Body of pancreas (tissue), 4 donors: ENCODE measurements around the gene FGF21. TPM values are rescaled to one million over a fixed set of nuclear protein-coding genes. Genes with fewer than 3 reads are reported as not detected.
A peak's percentile ranks its signal among the peaks of the same experiment; 100 is the strongest.

ENCODE experiments used
- ATAC-seq: fragments of 150-250 bp; one replicate; pipeline ENCODE4 v1.9.1; 2016
- DNase-seq, 4 donors: peaks; one replicate each; pipeline ENCODE4 v3.0.0-alpha.2; 2019
- H3K27ac ChIP-seq, 4 donors: fragments of 200-600 bp; sonication (generic); 1 replicate in 3 of 4; 2 replicates in 1 of 4; pipeline versions ENCODE4 v1.5.1 to v1.6.1; 2016 to 2019; ENCODE audit warnings: mild to moderate bottlenecking in 1 of 4, mixed read lengths in 1 of 4, moderate library complexity in 1 of 4
- H3K27me3 ChIP-seq, 2 donors: fragments of 200-600 bp; sonication (generic); one replicate each; pipeline ENCODE4 v1.6.0; 2016; ENCODE audit warnings: mild to moderate bottlenecking in 1 of 2
- H3K36me3 ChIP-seq, 2 donors: fragments of 200-600 bp; sonication (generic); replicated peaks in 1 of 2; 2 replicates each; pipeline ENCODE4 v1.5.1; 2016; ENCODE audit warnings: low read depth in 2 of 2; ENCODE audit not compliant: insufficient read depth in 1 of 2
- H3K4me1 ChIP-seq: fragments of 200-600 bp; sonication (generic); one replicate; pipeline ENCODE4 v1.6.0; 2016
- H3K4me3 ChIP-seq, 2 donors: fragments of 200-600 bp; sonication (generic); 1 replicate in 1 of 2; 2 replicates in 1 of 2; pipeline ENCODE4 v1.5.1; 2016 to 2019
- H3K9me3 ChIP-seq, 3 donors: fragments of 200-600 bp; sonication (generic); 1 replicate in 2 of 3; 2 replicates in 1 of 3; pipeline ENCODE4 v1.5.1; 2016
- CTCF ChIP-seq, 7 experiments: fragments of 450-650 bp in 4 of 7; fragments of 200-600 bp in 3 of 7; sonication (generic) in 3 of 7; IDR thresholded peaks; one replicate each; pipeline ENCODE4 v1.5.1; 2016 to 2019; ENCODE audit warnings: antibody characterized with exemption in 7 of 7
- POLR2A ChIP-seq, 3 donors: fragments of 450-650 bp; IDR thresholded peaks; one replicate each; pipeline ENCODE4 v1.6.1; 2016; ENCODE audit warnings: antibody characterized with exemption in 3 of 3, mild to moderate bottlenecking in 2 of 3
- WGBS, 2 donors: methylation state at CpG; one replicate each; pipeline ENCODE4 v1.1.5; 2017; 5-methylcytosine and 5-hydroxymethylcytosine counted together
- intact Hi-C: fragments of 100-400 bp; cut with DNase I; formaldehyde crosslinking; loops from one replicate; pipeline ENCODE4 v1.15.1; 2023
- total RNA-seq, 2 donors: library from RNA; depleted of rRNA; stranded (reverse); fragments of >200 nt; gene quantifications; one replicate each; pipeline ENCODE4 v1.1.0, GENCODE V29; 2016

The FGF21 gene
- total RNA-seq, 2 donors from 2014 or later, result not detected

- H3K27ac ChIP-seq, result peak overlapping the region in 1 of 4 donors; percentile 44
- WGBS, 2 donors, result 64% methylated on average over 6 of the region's 6 CpGs; no CpG with 5 or more reads in 1 of the 2 donors
- H3K9me3 ChIP-seq, result no peaks in the 10 kb centered on the region
- no peak for DNase-seq
- no peak overlapping the region for H3K4me3 ChIP-seq
- intact Hi-C loops, result loop anchor here (5.0 kb wide), 1 partner anchor 33 kb away; no protein-coding TSS in a partner anchor
- H3K27me3 ChIP-seq, result no peaks in the 10 kb centered on the region
- H3K36me3 ChIP-seq, result peaks cover 0 to 2% of the 10 kb centered on the region in 2 donors
- ATAC-seq, result no peak
- TF ChIP-seq CTCF (IDR thresholded peaks at IDR 0.05) (no peak), POLR2A (IDR thresholded peaks at IDR 0.05) (no peak)
- peaks cover 17% of the 10 kb centered on the region for H3K4me1 ChIP-seq
These were observed 43.6 kb downstream of the FGF21 start for GRCh38 chr19:48798937-48799336.

DNA sequence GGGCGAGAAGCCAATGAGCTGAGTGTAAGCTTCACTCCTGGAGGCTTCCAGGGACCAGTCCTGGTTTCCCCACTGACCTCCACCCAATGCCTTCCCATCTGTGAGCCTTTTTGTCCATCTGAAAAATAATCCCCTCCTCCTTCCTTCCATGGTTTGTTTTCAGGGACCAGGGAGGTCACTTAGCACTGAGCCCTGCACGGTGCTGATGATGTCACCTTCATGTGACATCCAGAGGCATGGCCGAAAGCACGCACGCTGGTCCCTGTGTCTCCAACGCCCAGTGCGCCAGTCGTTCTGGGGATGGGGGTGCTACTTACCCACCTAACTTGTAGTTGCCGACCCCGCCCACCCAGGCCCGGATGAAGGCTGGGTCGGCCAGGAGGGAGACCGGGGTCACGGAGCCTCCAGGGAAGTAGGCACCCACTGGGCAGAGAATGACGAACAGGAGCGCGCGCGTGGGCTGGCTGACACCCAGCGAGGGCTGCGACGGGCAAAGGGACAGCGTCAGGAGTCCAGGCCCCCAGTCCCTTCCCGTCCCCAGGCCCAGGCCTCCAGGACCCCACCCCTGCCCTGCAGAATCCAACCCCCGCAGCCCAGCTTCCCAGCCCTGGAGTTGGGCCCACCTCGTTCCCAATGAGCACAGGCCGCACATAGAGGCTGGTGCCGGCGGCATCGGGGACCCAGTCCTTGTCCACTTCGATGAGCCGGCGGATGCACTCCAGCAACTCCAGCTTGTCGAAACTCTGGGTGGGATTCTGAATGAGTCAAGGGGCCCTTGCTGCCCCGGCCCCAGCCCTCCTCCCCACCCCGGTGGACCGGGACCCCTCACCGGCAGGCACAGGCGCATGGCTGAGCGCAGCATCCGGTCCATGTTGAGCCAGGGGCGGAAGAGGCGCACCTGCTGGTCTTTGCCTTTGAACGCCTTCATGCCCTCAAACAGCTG is 44.3 kb downstream of the FGF21 start:
- 91% methylated on average over 15 to 27 of the region's 44 CpGs for WGBS, 2 donors
- Histone ChIP-seq H3K9me3 (no peaks in the 10 kb centered on the region), H3K27me3 (no peaks in the 10 kb centered on the region), H3K4me3 (no peak overlapping the region), H3K4me1 (peaks cover 16% of the 10 kb centered on the region), H3K36me3 (peaks cover 0 to 2% of the 10 kb centered on the region in 2 donors), H3K27ac (peak overlapping the region in 2 of 4 donors; percentile 12 to 44)
- TF ChIP-seq CTCF (IDR thresholded peaks at IDR 0.05) (no peak), POLR2A (IDR thresholded peaks at IDR 0.05) (no peak)
- intact Hi-C loops, result loop anchor here (5.0 kb wide), 1 partner anchor 33 kb away; no protein-coding TSS in a partner anchor
- no peak for ATAC-seq
- no peak for DNase-seq

- no peak for DNase-seq
- Histone ChIP-seq H3K27ac (no peak overlapping the region), H3K9me3 (no peaks in the 10 kb centered on the region), H3K27me3 (no peaks in the 10 kb centered on the region), H3K4me1 (peaks cover 14% of the 10 kb centered on the region), H3K36me3 (peaks cover 0 to 2% of the 10 kb centered on the region in 2 donors), H3K4me3 (no peak overlapping the region)
- no peak for ATAC-seq
- no peak for TF ChIP-seq CTCF (IDR thresholded peaks at IDR 0.05)
- no peak for TF ChIP-seq POLR2A (IDR thresholded peaks at IDR 0.05)
- intact Hi-C loops, result no loop called here
- WGBS, 2 donors, result 87 to 91% methylated on average over 1 to 2 of the region's 2 CpGs
These were observed 47.3 kb downstream of the FGF21 start for GRCh38 chr19:48802623-48803022.

DNA sequence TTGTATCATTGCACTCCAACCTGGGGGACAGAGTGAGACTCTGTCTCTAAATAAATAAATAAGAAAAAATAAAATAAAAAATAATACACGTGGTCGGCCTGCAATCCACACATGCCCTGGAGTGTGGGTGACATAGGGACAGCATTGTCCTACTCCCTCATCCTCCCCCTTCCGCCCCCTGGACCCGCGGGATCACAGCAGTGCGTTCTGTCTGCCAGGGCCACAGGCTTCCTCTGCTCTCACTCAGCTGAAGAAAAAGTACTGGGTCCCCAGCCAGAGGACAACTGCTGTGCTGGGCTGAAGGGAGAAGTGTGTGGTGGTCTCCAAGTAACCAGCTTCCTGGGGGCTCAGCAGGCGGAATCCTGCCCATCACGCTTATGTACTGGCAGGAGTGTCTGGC is 49.2 kb downstream of the FGF21 start:
- TF ChIP-seq CTCF (IDR thresholded peaks at IDR 0.05) (no peak), POLR2A (IDR thresholded peaks at IDR 0.05) (no peak)
- Histone ChIP-seq H3K27ac (no peak overlapping the region), H3K9me3 (no peaks in the 10 kb centered on the region), H3K4me1 (peaks cover 33% of the 10 kb centered on the region), H3K4me3 (no peak overlapping the region), H3K27me3 (no peaks in the 10 kb centered on the region), H3K36me3 (no peaks in the 10 kb centered on the region)
- 73 to 75% methylated on average over 8 of the region's 8 CpGs for WGBS, 2 donors
- ATAC-seq (no peak), DNase-seq (no peak)
- intact Hi-C loops, result no loop called here
